ENCODE results near the gene RPA3. TPM values are rescaled to one million over a fixed set of nuclear protein-coding genes. Genes with fewer than 3 reads are reported as not detected.

The RPA3 gene
- total RNA-seq, 1 experiment from 2014 or later: 38.9 TPM

GRCh38 chr7:7617550-7617949, 100.9 kb downstream of the RPA3 start:
- Histone ChIP-seq H3K36me3 (ENCODE audit: low read depth, low read length) (no peaks in the 10 kb centered on the region), H3K9ac (ENCODE audit: low read length) (no peak overlapping the region), H3K4me1 (ENCODE audit: insufficient read depth, low read length) (no peaks in the 10 kb centered on the region), H3K9me3 (ENCODE audit: low read length) (no peaks in the 10 kb centered on the region), H3K79me2 (ENCODE audit: low read length) (no peaks in the 10 kb centered on the region), H3K27ac (ENCODE audit: low read length) (no peak overlapping the region), H4K20me1 (ENCODE audit: low read length) (no peaks in the 10 kb centered on the region), H3K9me2 (replicated peaks; ENCODE audit: low read length) (no peaks in the 10 kb centered on the region), H3K4me3 (ENCODE audit: low read length) (no peak overlapping the region), H3K27me3 (ENCODE audit: low read length) (no peaks in the 10 kb centered on the region), H3F3A (ENCODE audit: low read length, unreplicated experiment) (no peaks in the 10 kb centered on the region), H2AFZ (ENCODE audit: low read length) (no peak overlapping the region), H3K4me2 (ENCODE audit: low read length) (no peak overlapping the region)
- BruUV-seq (replicated peaks): no TSS peak
- ChIA-PET POLR2A (ENCODE audit: unreplicated experiment) (no interaction called here), CTCF (no interaction called here)
- intact Hi-C loops (cut with micrococcal nuclease): no loop called here
- TF ChIP-seq EZH2 (IDR thresholded peaks at IDR 0.05; ENCODE audit: low read length, unreplicated experiment) (no peak), EZH2phosphoT487 (IDR thresholded peaks at IDR 0.05; ENCODE audit: borderline replicate concordance, low read length) (no peak)
- TF ChIP-seq, protein P1, sequence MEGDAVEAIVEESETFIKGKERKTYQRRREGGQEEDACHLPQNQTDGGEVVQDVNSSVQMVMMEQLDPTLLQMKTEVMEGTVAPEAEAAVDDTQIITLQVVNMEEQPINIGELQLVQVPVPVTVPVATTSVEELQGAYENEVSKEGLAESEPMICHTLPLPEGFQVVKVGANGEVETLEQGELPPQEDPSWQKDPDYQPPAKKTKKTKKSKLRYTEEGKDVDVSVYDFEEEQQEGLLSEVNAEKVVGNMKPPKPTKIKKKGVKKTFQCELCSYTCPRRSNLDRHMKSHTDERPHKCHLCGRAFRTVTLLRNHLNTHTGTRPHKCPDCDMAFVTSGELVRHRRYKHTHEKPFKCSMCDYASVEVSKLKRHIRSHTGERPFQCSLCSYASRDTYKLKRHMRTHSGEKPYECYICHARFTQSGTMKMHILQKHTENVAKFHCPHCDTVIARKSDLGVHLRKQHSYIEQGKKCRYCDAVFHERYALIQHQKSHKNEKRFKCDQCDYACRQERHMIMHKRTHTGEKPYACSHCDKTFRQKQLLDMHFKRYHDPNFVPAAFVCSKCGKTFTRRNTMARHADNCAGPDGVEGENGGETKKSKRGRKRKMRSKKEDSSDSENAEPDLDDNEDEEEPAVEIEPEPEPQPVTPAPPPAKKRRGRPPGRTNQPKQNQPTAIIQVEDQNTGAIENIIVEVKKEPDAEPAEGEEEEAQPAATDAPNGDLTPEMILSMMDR (conservative IDR thresholded peaks at IDR 0.05; ENCODE audit: low read depth, low read length): no peak
- no peak for DNase-seq
- ATAC-seq: no peak

DNA sequence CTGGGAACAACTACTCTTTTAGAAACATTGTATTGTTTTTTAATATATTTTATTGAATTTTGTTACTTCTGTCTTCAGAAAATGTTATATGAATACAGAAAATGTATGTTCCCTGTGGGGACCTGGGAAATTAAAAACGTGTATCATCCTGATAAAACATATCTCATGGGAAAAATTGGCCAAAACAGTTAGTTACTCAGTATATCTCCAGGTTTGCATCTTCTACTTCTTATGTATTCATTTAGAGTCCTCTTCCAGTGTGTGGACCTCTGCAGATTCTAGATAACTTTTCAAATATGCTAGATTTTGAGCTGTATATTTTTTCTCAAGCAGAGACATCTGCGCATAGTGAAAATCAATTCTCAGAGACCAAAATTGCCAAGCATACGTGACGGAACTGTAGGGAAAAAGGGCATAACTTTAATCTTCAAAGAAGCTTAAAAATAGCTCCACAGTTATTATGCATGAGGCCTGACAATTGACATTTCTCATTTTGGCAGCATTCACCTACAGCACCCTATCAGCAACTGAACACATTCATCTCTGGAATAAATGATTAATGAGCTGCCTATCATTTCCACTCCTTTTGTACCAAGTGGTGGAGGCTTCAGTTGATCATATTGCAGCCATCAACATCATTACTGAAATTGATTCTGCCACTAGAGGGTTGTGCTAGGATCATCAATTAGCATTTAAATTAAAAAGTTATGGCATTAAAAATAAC, 104.2 kb downstream of the RPA3 start:
- H3K36me3 ChIP-seq (ENCODE audit: low read depth, low read length): no peaks in the 10 kb centered on the region
- no peaks in the 10 kb centered on the region for H3F3A ChIP-seq (ENCODE audit: low read length, unreplicated experiment)
- no peak overlapping the region for H3K27ac ChIP-seq (ENCODE audit: low read length)
- H3K27me3 ChIP-seq (ENCODE audit: low read length): no peaks in the 10 kb centered on the region
- POLR2A ChIA-PET (ENCODE audit: unreplicated experiment): no interaction called here
- no peaks in the 10 kb centered on the region for H3K9me3 ChIP-seq (ENCODE audit: low read length)
- BruUV-seq (replicated peaks): no TSS peak
- TF ChIP-seq EZH2phosphoT487 (IDR thresholded peaks at IDR 0.05; ENCODE audit: borderline replicate concordance, low read length): no peak
- no peak for TF ChIP-seq EZH2 (IDR thresholded peaks at IDR 0.05; ENCODE audit: low read length, unreplicated experiment)
- TF ChIP-seq, protein P1 (conservative IDR thresholded peaks at IDR 0.05; ENCODE audit: low read depth, low read length): no peak
- no peak overlapping the region for H3K4me2 ChIP-seq (ENCODE audit: low read length)
- H3K9ac ChIP-seq (ENCODE audit: low read length): no peak overlapping the region
- no peak for ATAC-seq
- H3K79me2 ChIP-seq (ENCODE audit: low read length): no peaks in the 10 kb centered on the region
- H3K4me3 ChIP-seq (ENCODE audit: low read length): no peak overlapping the region
- H3K4me1 ChIP-seq (ENCODE audit: insufficient read depth, low read length): no peaks in the 10 kb centered on the region
- no peaks in the 10 kb centered on the region for H4K20me1 ChIP-seq (ENCODE audit: low read length)
- H2AFZ ChIP-seq (ENCODE audit: low read length): no peak overlapping the region
- DNase-seq: no peak
- CTCF ChIA-PET: no interaction called here
- intact Hi-C loops (cut with micrococcal nuclease): no loop called here
- no peaks in the 10 kb centered on the region for H3K9me2 ChIP-seq (replicated peaks; ENCODE audit: low read length)

GRCh38 chr7:7613210-7613609, 105.2 kb downstream of the RPA3 start:
- intact Hi-C loops (cut with micrococcal nuclease): no loop called here
- no peak for ATAC-seq
- H3K9me3 ChIP-seq (ENCODE audit: low read length): no peaks in the 10 kb centered on the region
- no peaks in the 10 kb centered on the region for H3K4me1 ChIP-seq (ENCODE audit: insufficient read depth, low read length)
- H3K27me3 ChIP-seq (ENCODE audit: low read length): no peaks in the 10 kb centered on the region
- H3F3A ChIP-seq (ENCODE audit: low read length, unreplicated experiment): no peaks in the 10 kb centered on the region
- no peaks in the 10 kb centered on the region for H3K36me3 ChIP-seq (ENCODE audit: low read depth, low read length)
- H3K4me2 ChIP-seq (ENCODE audit: low read length): no peak overlapping the region
- no peaks in the 10 kb centered on the region for H4K20me1 ChIP-seq (ENCODE audit: low read length)
- H3K79me2 ChIP-seq (ENCODE audit: low read length): no peaks in the 10 kb centered on the region
- no TSS peak for BruUV-seq (replicated peaks)
- H3K9me2 ChIP-seq (replicated peaks; ENCODE audit: low read length): no peaks in the 10 kb centered on the region
- TF ChIP-seq EZH2 (IDR thresholded peaks at IDR 0.05; ENCODE audit: low read length, unreplicated experiment): no peak
- no peak for TF ChIP-seq EZH2phosphoT487 (IDR thresholded peaks at IDR 0.05; ENCODE audit: borderline replicate concordance, low read length)
- TF ChIP-seq, protein P1 (conservative IDR thresholded peaks at IDR 0.05; ENCODE audit: low read depth, low read length): no peak
- no peak overlapping the region for H3K9ac ChIP-seq (ENCODE audit: low read length)
- ChIA-PET POLR2A (ENCODE audit: unreplicated experiment) (interaction anchor here (0.7 kb wide), 1 partner anchor 19 kb away, joined by 3 read pairs; no protein-coding TSS in a partner anchor), CTCF (no interaction called here)
- no peak overlapping the region for H3K27ac ChIP-seq (ENCODE audit: low read length)
- no peak overlapping the region for H2AFZ ChIP-seq (ENCODE audit: low read length)
- no peak for DNase-seq
- H3K4me3 ChIP-seq (ENCODE audit: low read length): no peak overlapping the region
